AG04449 (cell line): ENCODE measurements around the gene DPPA4.

ENCODE experiments used
- CTCF ChIA-PET: fragments of 350-600 bp; formaldehyde crosslinking; extraction: SDS; loops from one replicate; lab custom pipeline; 2021; ENCODE audit warnings: antibody characterized with exemption; lab: Yijun Ruan, JAX
- POLR2A ChIA-PET: fragments of 400-600, 350-600 bp; formaldehyde crosslinking; extraction: SDS; loops from one replicate; lab custom pipeline; 2020; ENCODE audit warnings: antibody characterized with exemption, inconsistent platforms; lab: Yijun Ruan, JAX
- DNase-seq: peaks from one replicate; pipeline ENCODE4 v3.0.0-alpha.2; 2010; ENCODE audit warnings: low read depth, low spot score
- H3K4me3 ChIP-seq: 2 replicates; pipeline ENCODE4 v1.5.1; 2011; ENCODE audit warnings: low read depth, mild to moderate bottlenecking, control low read depth, low read length
- TF ChIP-seq, protein P1 (sequence below): IDR thresholded peaks from one replicate; pipeline ENCODE4 v1.5.1; 2011; ENCODE audit warnings: mild to moderate bottlenecking, moderate library complexity, low read length, control low read depth, inconsistent platforms; ENCODE audit not compliant: insufficient read depth; ENCODE audit errors: missing control alignments

The DPPA4 gene

GRCh38 chr3:109346099-109346498, 8.8 kb upstream of the DPPA4 start:
- H3K4me3 ChIP-seq = no peak overlapping the region
- TF ChIP-seq, protein P1, sequence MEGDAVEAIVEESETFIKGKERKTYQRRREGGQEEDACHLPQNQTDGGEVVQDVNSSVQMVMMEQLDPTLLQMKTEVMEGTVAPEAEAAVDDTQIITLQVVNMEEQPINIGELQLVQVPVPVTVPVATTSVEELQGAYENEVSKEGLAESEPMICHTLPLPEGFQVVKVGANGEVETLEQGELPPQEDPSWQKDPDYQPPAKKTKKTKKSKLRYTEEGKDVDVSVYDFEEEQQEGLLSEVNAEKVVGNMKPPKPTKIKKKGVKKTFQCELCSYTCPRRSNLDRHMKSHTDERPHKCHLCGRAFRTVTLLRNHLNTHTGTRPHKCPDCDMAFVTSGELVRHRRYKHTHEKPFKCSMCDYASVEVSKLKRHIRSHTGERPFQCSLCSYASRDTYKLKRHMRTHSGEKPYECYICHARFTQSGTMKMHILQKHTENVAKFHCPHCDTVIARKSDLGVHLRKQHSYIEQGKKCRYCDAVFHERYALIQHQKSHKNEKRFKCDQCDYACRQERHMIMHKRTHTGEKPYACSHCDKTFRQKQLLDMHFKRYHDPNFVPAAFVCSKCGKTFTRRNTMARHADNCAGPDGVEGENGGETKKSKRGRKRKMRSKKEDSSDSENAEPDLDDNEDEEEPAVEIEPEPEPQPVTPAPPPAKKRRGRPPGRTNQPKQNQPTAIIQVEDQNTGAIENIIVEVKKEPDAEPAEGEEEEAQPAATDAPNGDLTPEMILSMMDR = no peak
- DNase-seq = no peak
- ChIA-PET POLR2A (no interaction called here), CTCF (no interaction called here)

DNA sequence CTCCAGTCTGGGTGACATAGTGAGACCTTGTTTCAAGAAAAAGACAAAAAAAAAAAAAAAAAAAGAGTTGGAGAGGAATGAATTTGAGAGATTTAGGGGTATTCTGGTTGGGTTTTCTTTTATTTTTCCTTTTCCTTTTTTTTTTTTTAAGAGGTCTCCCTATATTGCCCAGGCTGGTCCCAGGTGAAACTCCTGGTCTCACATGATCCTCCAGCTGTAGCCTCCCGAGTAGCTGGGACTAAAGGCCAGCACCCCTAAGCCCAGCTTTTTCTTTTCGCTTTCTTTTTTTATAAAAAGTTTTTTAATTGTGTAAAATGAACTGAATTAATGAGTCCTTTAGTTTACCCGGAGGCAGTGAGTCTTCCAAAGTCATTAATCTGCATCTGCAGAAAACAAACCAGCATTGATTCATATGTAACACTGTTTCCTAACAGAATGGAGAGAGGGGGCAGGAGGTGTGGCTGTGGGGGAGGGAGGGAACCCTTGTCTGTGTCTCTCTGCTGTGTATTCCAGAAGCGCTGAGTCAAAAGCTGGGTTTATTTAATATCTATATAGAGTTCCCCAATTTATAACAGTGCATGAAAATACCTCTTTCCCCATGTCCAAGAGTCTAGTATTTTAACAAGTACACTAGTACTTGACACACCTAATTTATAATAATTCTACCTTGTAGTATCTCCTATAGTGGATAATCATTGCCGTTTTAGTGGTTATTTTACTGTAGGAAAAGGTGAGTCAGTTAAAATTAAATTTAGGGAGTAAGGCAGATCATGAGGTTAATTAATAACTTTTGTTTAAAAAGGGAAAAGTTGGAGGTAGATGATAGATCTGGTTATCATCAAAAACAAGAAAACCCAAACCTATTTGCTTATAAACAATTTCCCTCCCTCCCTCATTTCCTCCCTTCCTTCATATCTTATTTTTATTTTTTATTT, 2.6 kb upstream of the DPPA4 start:
- ChIA-PET CTCF (no interaction called here), POLR2A (no interaction called here)
- no peak for DNase-seq
- no peak overlapping the region for H3K4me3 ChIP-seq
- TF ChIP-seq, protein P1 = no peak

- H3K4me3 ChIP-seq = no peak overlapping the region
- CTCF ChIA-PET = no interaction called here
- TF ChIP-seq, protein P1 = no peak
- POLR2A ChIA-PET = no interaction called here
- no peak for DNase-seq
Observed at GRCh38 chr3:109339197-109339596, 1.9 kb upstream of the DPPA4 start.

GRCh38 chr3:109338322-109338721, 976 bp upstream of the DPPA4 start:
- no peak overlapping the region for H3K4me3 ChIP-seq
- no peak for DNase-seq

GRCh38 chr3:109336291-109336861, 970 bp downstream of the DPPA4 start:
- ChIA-PET POLR2A (no interaction called here), CTCF (no interaction called here)
- H3K4me3 ChIP-seq = no peak overlapping the region

More at GRCh38 chr3:109338322-109338721, 976 bp upstream of the DPPA4 start:
- TF ChIP-seq, protein P1 = no peak
- CTCF ChIA-PET = no interaction called here
- POLR2A ChIA-PET = no interaction called here

GRCh38 chr3:109334572-109334971, 2.8 kb downstream of the DPPA4 start:
- no peak for DNase-seq
- H3K4me3 ChIP-seq = no peak overlapping the region
- ChIA-PET CTCF (no interaction called here), POLR2A (no interaction called here)
- TF ChIP-seq, protein P1 = no peak

More at GRCh38 chr3:109336291-109336861, 970 bp downstream of the DPPA4 start:
- no peak for DNase-seq
- TF ChIP-seq, protein P1 = no peak
